Bronchial epithelial cell (primary cell): ENCODE results near the gene LHX6. TPM values are rescaled to one million over a fixed set of nuclear protein-coding genes. Genes with fewer than 3 reads are reported as not detected.

Experiments
- DNase-seq: peaks from one replicate; pipeline ENCODE4 v3.0.0-alpha.2; 2010; ENCODE audit warnings: low read depth
- FAIRE-seq: peaks from 2 replicates; lab custom pipeline; 2011; peaks lifted over from hg19 to GRCh38; lab: Jason Lieb, UNC
- H3K27me3 ChIP-seq: 2 replicates; pipeline ENCODE4 v1.5.1; 2011; ENCODE audit warnings: low read length; ENCODE audit not compliant: control insufficient read depth, insufficient read depth
- H3K36me3 ChIP-seq: 2 replicates; pipeline ENCODE4 v1.5.1; 2011; ENCODE audit warnings: low read length; ENCODE audit not compliant: control insufficient read depth, insufficient read depth
- H3K4me3 ChIP-seq: 2 replicates; pipeline ENCODE4 v1.5.1; 2011; ENCODE audit warnings: mild to moderate bottlenecking, low read depth, low read length, control low read depth
- CTCF ChIP-seq: IDR thresholded peaks from 2 replicates; pipeline ENCODE4 v1.5.1; 2011; ENCODE audit warnings: mild to moderate bottlenecking, moderate library complexity, low read length, control low read depth, inconsistent platforms; ENCODE audit not compliant: insufficient read depth, severe bottlenecking
- total RNA-seq: library from RNA; depleted of rRNA; stranded (reverse); fragments of >200 nt; gene quantifications from 2 replicates; pipeline ENCODE4 v1.2.1, GENCODE V29; 2014

Gene LHX6
- total RNA-seq, 1 donor from 2014 or later, result 0.26 TPM

GRCh38 chr9:122246666-122247065, 17.9 kb upstream of the LHX6 start:
- Histone ChIP-seq H3K36me3 (peaks cover 16% of the 10 kb centered on the region), H3K4me3 (no peak overlapping the region), H3K27me3 (no peaks in the 10 kb centered on the region)
- DNase-seq (no peak), FAIRE-seq (no peak)
- no peak for TF ChIP-seq CTCF

- no peak for TF ChIP-seq CTCF
- no peak overlapping the region for H3K4me3 ChIP-seq
- H3K27me3 ChIP-seq, result no peaks in the 10 kb centered on the region
- DNase-seq, result no peak
- FAIRE-seq, result no peak
- peaks cover 20% of the 10 kb centered on the region for H3K36me3 ChIP-seq
Measured at GRCh38 chr9:122244349-122244748, 15.6 kb upstream of the LHX6 start.

- FAIRE-seq (no peak), DNase-seq (no peak)
- no peaks in the 10 kb centered on the region for H3K27me3 ChIP-seq
- no peak for TF ChIP-seq CTCF
- no peak overlapping the region for H3K4me3 ChIP-seq
- peaks cover 8% of the 10 kb centered on the region for H3K36me3 ChIP-seq
Measured at GRCh38 chr9:122239722-122240121, 11.0 kb upstream of the LHX6 start.

GRCh38 chr9:122236681-122237080, 7.9 kb upstream of the LHX6 start:
- no peak for FAIRE-seq
- Histone ChIP-seq H3K36me3 (peaks cover 7% of the 10 kb centered on the region), H3K4me3 (no peak overlapping the region), H3K27me3 (no peaks in the 10 kb centered on the region)
- no peak for TF ChIP-seq CTCF
- no peak for DNase-seq

GRCh38 chr9:122234022-122234748, 5.4 kb upstream of the LHX6 start:
- peaks cover 8% of the 10 kb centered on the region for H3K27me3 ChIP-seq
- H3K4me3 ChIP-seq, result no peak overlapping the region
- TF ChIP-seq CTCF, result no peak
- FAIRE-seq, result no peak
- no peak for DNase-seq
- H3K36me3 ChIP-seq, result no peaks in the 10 kb centered on the region
